HEK293T (cell line): ENCODE results near the gene SLC10A2.

Experiments
- CTCF ChIA-PET: fragments of 350-600 bp; formaldehyde crosslinking; extraction: SDS; loops from one replicate; lab custom pipeline; 2021; ENCODE audit warnings: antibody characterized with exemption, inconsistent platforms; lab: Yijun Ruan, JAX
- POLR2A ChIA-PET: fragments of 350-600 bp; formaldehyde crosslinking; extraction: SDS; loops from one replicate; lab custom pipeline; 2020; ENCODE audit warnings: antibody characterized with exemption, inconsistent platforms; lab: Yijun Ruan, JAX
- DNase-seq: peaks from one replicate; pipeline ENCODE4 v3.0.0; 2012; ENCODE audit warnings: mixed read lengths; ENCODE audit errors: extremely low spot score
- ARNT ChIP-seq: fragments of 450-650 bp; IDR thresholded peaks from 2 replicates; pipeline ENCODE4 v1.6.1; 2017; ENCODE audit warnings: mild to moderate bottlenecking
- BHLHE40 ChIP-seq: fragments of 450-650 bp; IDR thresholded peaks from 2 replicates; pipeline ENCODE4 v1.6.1; 2016; ENCODE audit warnings: mild to moderate bottlenecking, moderate library complexity, borderline replicate concordance
- CTBP1 ChIP-seq: fragments of 450-650 bp; IDR thresholded peaks from 2 replicates; pipeline ENCODE4 v1.6.1; 2016; ENCODE audit warnings: borderline replicate concordance
- ELF4 ChIP-seq: fragments of 450-650 bp; IDR thresholded peaks from 2 replicates; pipeline ENCODE4 v1.6.1; 2017; ENCODE audit warnings: antibody characterized with exemption
- FOXA1 ChIP-seq: fragments of 450-650 bp; IDR thresholded peaks from 2 replicates; pipeline ENCODE4 v1.6.1; 2016; ENCODE audit warnings: mild to moderate bottlenecking
- FOXK2 ChIP-seq: fragments of 450-650 bp; IDR thresholded peaks from 2 replicates; pipeline ENCODE4 v1.6.1; 2016; ENCODE audit warnings: mild to moderate bottlenecking
- FOXM1 ChIP-seq: fragments of 450-650 bp; IDR thresholded peaks from 2 replicates; pipeline ENCODE4 v1.6.1; 2017; ENCODE audit warnings: mild to moderate bottlenecking, borderline replicate concordance
- HDGF ChIP-seq: fragments of 450-650 bp; IDR thresholded peaks from 2 replicates; pipeline ENCODE4 v1.6.1; 2017; ENCODE audit warnings: antibody characterized with exemption, borderline replicate concordance
- L3MBTL2 ChIP-seq: fragments of 450-650 bp; conservative IDR thresholded peaks from 2 replicates; pipeline ENCODE4 v1.6.1; 2016; ENCODE audit warnings: mild to moderate bottlenecking
- LEF1 ChIP-seq: fragments of 450-650 bp; IDR thresholded peaks from 2 replicates; pipeline ENCODE4 v1.6.1; 2017; ENCODE audit warnings: mild to moderate bottlenecking, borderline replicate concordance
- NFRKB ChIP-seq: fragments of 450-650 bp; IDR thresholded peaks from 2 replicates; pipeline ENCODE4 v1.6.1; 2016; ENCODE audit warnings: mild to moderate bottlenecking, moderate library complexity
- SP1 ChIP-seq: fragments of 450-650 bp; IDR thresholded peaks from 2 replicates; pipeline ENCODE4 v1.6.1; 2017
- SUZ12 ChIP-seq: fragments of 450-650 bp; IDR thresholded peaks from 2 replicates; pipeline ENCODE4 v1.6.1; 2016; ENCODE audit warnings: mild to moderate bottlenecking
- TARDBP ChIP-seq: fragments of 450-650 bp; IDR thresholded peaks from 2 replicates; pipeline ENCODE4 v1.6.1; 2016
- ZNF384 ChIP-seq: fragments of 450-650 bp; IDR thresholded peaks from 2 replicates; pipeline ENCODE4 v1.6.1; 2016
- TF ChIP-seq, protein P1 (sequence below): fragments of 450-650 bp; IDR thresholded peaks from 2 replicates; pipeline ENCODE4 v1.6.1; 2016

SLC10A2 gene

DNA sequence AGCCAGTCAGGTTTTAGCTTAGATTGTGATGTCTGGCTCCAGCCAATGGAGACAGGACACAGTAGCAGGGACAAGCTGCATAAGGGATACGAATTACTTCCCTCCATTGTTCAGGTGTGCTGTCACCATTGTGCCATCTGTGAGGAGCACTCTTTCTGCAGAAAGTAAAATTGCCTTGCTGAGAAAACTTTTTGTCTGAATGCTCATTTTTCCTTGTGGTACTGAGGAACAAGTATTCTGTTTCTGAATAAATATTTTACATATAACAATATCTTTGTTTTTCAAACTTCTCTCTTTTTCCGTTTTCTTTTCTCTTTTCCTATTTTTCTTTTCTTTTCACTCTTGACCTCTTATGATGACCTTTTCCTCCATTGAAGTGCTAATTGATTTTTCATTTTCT, 10.2 kb downstream of the SLC10A2 start:
- DNase-seq: no peak
- ChIA-PET POLR2A (no interaction called here), CTCF (no interaction called here)
- no peak for TF ChIP-seq L3MBTL2
- no peak for TF ChIP-seq CTBP1
- no peak for TF ChIP-seq ELF4
- TF ChIP-seq ARNT: no peak
- no peak for TF ChIP-seq ZNF384
- TF ChIP-seq SUZ12: no peak
- no peak for TF ChIP-seq SP1
- TF ChIP-seq FOXM1: no peak
- no peak for TF ChIP-seq FOXK2
- no peak for TF ChIP-seq NFRKB
- no peak for TF ChIP-seq BHLHE40
- TF ChIP-seq, protein P1, sequence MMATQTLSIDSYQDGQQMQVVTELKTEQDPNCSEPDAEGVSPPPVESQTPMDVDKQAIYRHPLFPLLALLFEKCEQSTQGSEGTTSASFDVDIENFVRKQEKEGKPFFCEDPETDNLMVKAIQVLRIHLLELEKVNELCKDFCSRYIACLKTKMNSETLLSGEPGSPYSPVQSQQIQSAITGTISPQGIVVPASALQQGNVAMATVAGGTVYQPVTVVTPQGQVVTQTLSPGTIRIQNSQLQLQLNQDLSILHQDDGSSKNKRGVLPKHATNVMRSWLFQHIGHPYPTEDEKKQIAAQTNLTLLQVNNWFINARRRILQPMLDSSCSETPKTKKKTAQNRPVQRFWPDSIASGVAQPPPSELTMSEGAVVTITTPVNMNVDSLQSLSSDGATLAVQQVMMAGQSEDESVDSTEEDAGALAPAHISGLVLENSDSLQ: no peak
- TF ChIP-seq LEF1: no peak

DNA sequence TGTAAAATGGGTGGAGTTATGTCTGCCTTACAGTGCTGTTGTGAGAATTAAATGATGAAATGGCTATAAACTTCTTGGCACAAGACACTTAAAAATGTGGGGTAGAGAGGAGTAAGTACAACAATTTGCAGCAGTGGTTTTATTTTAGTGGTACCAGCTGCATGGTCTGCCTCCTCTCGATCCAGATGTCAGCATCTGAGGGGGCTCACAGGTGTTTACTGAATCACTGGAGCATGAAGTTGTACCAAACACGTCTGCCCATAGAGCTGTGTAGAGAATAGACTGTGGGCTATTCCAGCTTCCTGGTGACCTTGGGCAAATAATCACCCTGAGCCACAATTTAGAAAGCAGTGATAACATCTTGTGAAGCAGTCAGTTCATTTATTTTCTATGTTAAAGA, 11.1 kb downstream of the SLC10A2 start:
- ChIA-PET CTCF (no interaction called here), POLR2A (no interaction called here)
- TF ChIP-seq FOXK2 (no peak), FOXA1 (no peak), TARDBP (no peak), LEF1 (no peak), ELF4 (no peak), FOXM1 (no peak), HDGF (no peak), BHLHE40 (no peak), ARNT (no peak)
- TF ChIP-seq, protein P1: no peak
- DNase-seq: no peak

DNA sequence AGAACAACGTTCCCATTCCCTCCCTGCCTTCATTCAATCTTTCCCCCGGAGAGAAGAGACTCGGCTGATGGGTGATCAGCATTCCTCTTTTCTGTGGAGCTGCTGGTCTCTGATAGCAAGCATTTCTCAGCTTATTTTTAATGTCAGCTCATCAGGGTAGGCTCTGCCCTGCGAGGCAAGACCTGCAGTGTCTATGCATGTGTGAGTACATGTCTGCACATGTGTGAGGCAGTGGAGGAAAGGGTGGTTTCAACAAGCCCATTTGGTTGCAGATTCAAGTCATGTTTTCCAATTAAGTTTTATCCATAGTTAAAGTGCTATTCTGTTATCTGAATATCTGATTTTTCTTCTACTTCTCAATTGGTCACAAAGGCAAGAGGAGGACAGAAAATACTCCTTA, 19.5 kb downstream of the SLC10A2 start:
- DNase-seq: no peak
- TF ChIP-seq FOXM1 (no peak), BHLHE40 (no peak), CTBP1 (no peak), SUZ12 (no peak), HDGF (no peak), LEF1 (no peak), ZNF384 (no peak), SP1 (no peak), L3MBTL2 (no peak), TARDBP (no peak), ELF4 (no peak), FOXK2 (no peak), ARNT (no peak), NFRKB (no peak)
- TF ChIP-seq, protein P1: no peak
- POLR2A ChIA-PET: no interaction called here
- CTCF ChIA-PET: no interaction called here

DNA sequence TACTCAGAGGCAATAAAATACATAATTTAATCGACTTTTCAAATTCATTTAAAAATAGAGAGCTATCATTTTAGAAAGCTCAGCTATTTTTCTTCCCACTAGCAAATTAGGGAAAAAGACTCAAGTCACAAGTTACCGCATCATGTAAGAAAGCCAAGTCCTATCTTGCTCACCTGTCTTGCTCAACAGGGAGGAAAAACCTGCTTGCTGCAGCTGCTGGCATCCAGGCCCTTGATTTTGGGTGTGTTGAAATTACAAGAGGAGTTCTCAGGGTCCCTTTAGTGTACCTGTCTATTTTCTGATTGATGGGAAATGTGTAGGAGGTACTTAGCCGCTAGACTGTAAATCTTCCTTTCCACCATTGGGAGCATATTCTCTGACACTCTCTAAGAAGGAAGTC, 22.2 kb downstream of the SLC10A2 start:
- TF ChIP-seq FOXA1 (no peak), ARNT (no peak), ZNF384 (no peak)
- TF ChIP-seq, protein P1: no peak

DNA sequence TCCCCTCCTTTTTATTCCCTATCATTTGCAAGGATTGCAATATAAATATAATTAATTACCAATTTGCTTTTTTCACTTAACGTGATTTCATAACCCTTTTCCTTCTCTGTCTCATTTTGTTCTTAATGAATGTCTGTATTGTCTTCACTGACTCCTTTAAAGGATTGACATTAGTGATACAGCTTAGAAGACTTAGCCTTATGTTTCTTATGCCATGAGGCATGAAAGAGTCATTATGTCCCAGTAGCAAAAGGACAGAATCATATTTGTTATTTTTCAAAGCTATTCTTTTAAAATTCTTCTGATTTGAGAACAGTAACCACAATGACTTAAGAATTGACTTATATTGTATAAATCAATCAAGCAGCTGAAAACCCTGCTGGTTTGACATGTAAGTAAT, 26.2 kb downstream of the SLC10A2 start:
- no peak for DNase-seq
- TF ChIP-seq SUZ12 (no peak), HDGF (no peak), FOXK2 (no peak), ELF4 (no peak), ARNT (no peak), FOXM1 (no peak), TARDBP (no peak), L3MBTL2 (no peak), ZNF384 (no peak), SP1 (no peak), BHLHE40 (no peak), NFRKB (no peak), FOXA1 (no peak), LEF1 (no peak), CTBP1 (no peak)
- TF ChIP-seq, protein P1: no peak
- ChIA-PET CTCF (no interaction called here), POLR2A (no interaction called here)

More for the DNA sequence above, 22.2 kb downstream of the SLC10A2 start:
- ChIA-PET POLR2A (no interaction called here), CTCF (no interaction called here)
- no peak for DNase-seq

DNA sequence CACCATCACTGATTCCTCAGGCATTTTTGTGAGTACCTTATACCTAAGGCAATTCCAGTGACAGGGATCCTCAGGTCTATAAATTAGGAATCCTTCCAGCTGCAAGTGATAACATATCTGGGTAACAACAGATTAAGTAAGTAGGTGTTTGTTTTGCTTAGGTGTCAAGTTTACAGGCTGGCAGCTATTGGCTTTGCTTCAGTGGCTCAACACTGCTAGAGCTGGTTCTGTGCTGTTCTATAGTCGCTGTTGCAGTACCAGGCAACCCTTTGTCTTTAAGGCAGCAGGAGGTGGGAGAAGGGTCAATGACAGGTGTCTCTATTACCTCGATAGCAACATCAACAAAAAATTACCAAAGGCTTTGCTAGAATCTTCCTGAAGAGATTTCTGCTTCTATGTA, 27.0 kb downstream of the SLC10A2 start:
- ChIA-PET CTCF (no interaction called here), POLR2A (no interaction called here)
- DNase-seq: no peak
- TF ChIP-seq LEF1 (no peak), ZNF384 (no peak), ELF4 (no peak), HDGF (no peak), ARNT (no peak), BHLHE40 (no peak), FOXA1 (no peak), FOXK2 (no peak), SUZ12 (no peak), FOXM1 (no peak)
- TF ChIP-seq, protein P1: no peak
